Measurements from ENCODE around the gene LPP.

DNA sequence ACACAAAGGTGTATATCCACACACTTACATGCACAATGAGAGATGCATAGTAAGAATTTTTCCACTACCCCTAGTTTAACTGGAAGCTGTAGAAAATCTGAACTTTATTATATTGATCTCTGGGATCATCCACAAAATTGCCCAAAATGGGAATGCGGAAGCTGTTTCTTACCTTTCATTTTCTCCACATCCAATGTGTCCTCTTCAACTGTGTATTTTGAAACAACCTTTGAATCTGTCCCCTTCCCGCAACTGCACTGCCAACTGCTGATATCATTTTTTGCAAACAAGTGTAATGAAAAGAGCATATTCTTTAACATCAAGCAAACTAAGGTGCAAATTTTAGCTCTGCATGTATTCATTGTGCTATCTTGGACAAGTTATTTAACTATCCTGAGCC is 590.2 kb downstream of the LPP start:
- TF ChIP-seq GATA4 (IDR thresholded peaks at IDR 0.05; ENCODE audit: borderline replicate concordance, low read depth) (no peak), HOXD1 (CRISPR knock-in tag; IDR thresholded peaks at IDR 0.05) (no peak)
- TF ChIP-seq, protein P1, sequence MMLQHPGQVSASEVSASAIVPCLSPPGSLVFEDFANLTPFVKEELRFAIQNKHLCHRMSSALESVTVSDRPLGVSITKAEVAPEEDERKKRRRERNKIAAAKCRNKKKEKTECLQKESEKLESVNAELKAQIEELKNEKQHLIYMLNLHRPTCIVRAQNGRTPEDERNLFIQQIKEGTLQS (CRISPR knock-in tag; IDR thresholded peaks at IDR 0.05): no peak
